HepG2 (cell line): ENCODE results near the gene NFATC3. TPM values are rescaled to one million over a fixed set of nuclear protein-coding genes. Genes with fewer than 3 reads are reported as not detected.
A peak's percentile ranks its signal among the peaks of the same experiment; 100 is the strongest.

Experiments
- ATAC-seq: fragments of 200-7000 bp; cut with Tn5 transposase; 3 replicates; pipeline ENCODE4 v1.9.1; 2020; ENCODE audit warnings: mild to moderate bottlenecking, moderate library complexity
- BruUV-seq: library from RNA; stranded (reverse); fragments of 400-500 nt; replicated peaks from 2 replicates; lab custom pipeline; 2021; lab: Mats Ljungman, UMichigan
- CTCF ChIA-PET: fragments of 300-600 bp; formaldehyde crosslinking; extraction: SDS; loops from one replicate; lab custom pipeline; 2021; ENCODE audit warnings: low total read pairs, inconsistent platforms, low intra/inter-chr PET ratio; lab: Yijun Ruan, JAX
- POLR2A ChIA-PET: fragments of 350-600 bp; sonication (Branson Sonifier 250); formaldehyde crosslinking; loops from one replicate; lab custom pipeline; 2020; ENCODE audit warnings: antibody characterized with exemption, inconsistent platforms; lab: Yijun Ruan, JAX
- DNase-seq: peaks from one replicate; pipeline ENCODE4 v3.0.0-alpha.2; 2015; ENCODE audit warnings: low spot score
- FAIRE-seq: peaks from 3 replicates; lab custom pipeline; 2011; peaks lifted over from hg19 to GRCh38; lab: Jason Lieb, UNC
- H2AFZ ChIP-seq: one replicate; pipeline ENCODE4 v1.6.1; 2011; ENCODE audit warnings: low read length, inconsistent platforms
- H3K27ac ChIP-seq: fragments of 300-600 bp; 3 replicates; pipeline ENCODE4 v1.8.0; 2011; ENCODE audit warnings: mixed run types, mild to moderate bottlenecking, mixed read lengths, low read length, inconsistent platforms; ENCODE audit not compliant: insufficient read depth; ENCODE audit errors: extremely low read length
- H3K27me3 ChIP-seq, 2 experiments: fragments of 200-600 bp in 1 of 2; 2 replicates in 1 of 2; 3 replicates in 1 of 2; pipeline versions ENCODE4 v1.6.0 to v1.8.0; 2011; ENCODE audit warnings: low read length in 2 of 2, mild to moderate bottlenecking in 2 of 2, moderate library complexity in 2 of 2, inconsistent platforms in 1 of 2; ENCODE audit not compliant: insufficient read depth in 2 of 2, control insufficient read depth in 1 of 2
- H3K36me3 ChIP-seq, 2 experiments: fragments of 200-600 bp in 1 of 2; replicated peaks in 1 of 2; 2 replicates in 1 of 2; 3 replicates in 1 of 2; pipeline versions ENCODE4 v1.5.1 to v1.8.0; 2011; ENCODE audit warnings: low read length in 2 of 2, inconsistent platforms in 1 of 2; ENCODE audit not compliant: insufficient read depth in 2 of 2, control insufficient read depth in 1 of 2
- H3K4me1 ChIP-seq: 2 replicates; pipeline ENCODE4 v1.5.1; 2012; ENCODE audit warnings: low read length, inconsistent platforms; ENCODE audit not compliant: insufficient read depth
- H3K4me2 ChIP-seq: 2 replicates; pipeline ENCODE4 v1.6.0; 2011; ENCODE audit warnings: low read depth, low read length, inconsistent platforms
- H3K4me3 ChIP-seq, 3 experiments: fragments of 200-600 bp in 1 of 3; sonication (generic), shearing (Covaris generic) in 1 of 3; replicated peaks in 1 of 3; 2 replicates each; pipeline ENCODE4 v1.5.1; 2011 to 2016; ENCODE audit warnings: low read length in 3 of 3, inconsistent platforms in 2 of 3, low read depth in 2 of 3, mild to moderate bottlenecking in 2 of 3, control low read depth in 1 of 3, mixed read lengths in 1 of 3; ENCODE audit not compliant: insufficient read depth in 1 of 3
- H3K79me2 ChIP-seq: one replicate; pipeline ENCODE4 v1.6.1; 2011; ENCODE audit warnings: low read length, inconsistent platforms; ENCODE audit not compliant: insufficient read depth
- H3K9ac ChIP-seq: 2 replicates; pipeline ENCODE4 v1.6.0; 2011; ENCODE audit warnings: mild to moderate bottlenecking, low read depth, low read length, inconsistent platforms; ENCODE audit not compliant: insufficient read depth
- H3K9me3 ChIP-seq: 2 replicates; pipeline ENCODE4 v1.5.1; 2012; ENCODE audit warnings: mild to moderate bottlenecking, low read length
- H4K20me1 ChIP-seq: 2 replicates; pipeline ENCODE4 v1.6.0; 2011; ENCODE audit warnings: inconsistent platforms, mild to moderate bottlenecking, low read length, moderate library complexity; ENCODE audit not compliant: insufficient read depth
- FOXA1 ChIP-seq, 2 experiments: fragments of 450-650 bp in 1 of 2; sonication (generic) in 1 of 2; formaldehyde crosslinking in 1 of 2; IDR thresholded peaks; 2 replicates each; pipeline versions ENCODE4 v1.4.0 to v1.6.1; 2016 to 2020; ENCODE audit warnings: missing genetic modification reagents in 1 of 2
- HDAC1 ChIP-seq: sonication (generic); formaldehyde crosslinking; IDR thresholded peaks from 2 replicates; pipeline ENCODE4 v1.5.1; 2020; ENCODE audit warnings: mild to moderate bottlenecking, missing genetic modification reagents
- PPARG ChIP-seq: conservative IDR thresholded peaks from 2 replicates; pipeline ENCODE4 v1.6.1; 2016; ENCODE audit warnings: missing biosample characterization, missing genetic modification reagents
- TCF7L2 ChIP-seq: IDR thresholded peaks from 2 replicates; pipeline ENCODE4 v1.6.1; 2011; ENCODE audit warnings: mild to moderate bottlenecking, low read depth, low read length, moderate library complexity
- ZNF20 ChIP-seq: sonication (generic); formaldehyde crosslinking; IDR thresholded peaks from 2 replicates; pipeline ENCODE4 v1.4.0; 2020; ENCODE audit warnings: mild to moderate bottlenecking, moderate library complexity, missing genetic modification reagents
- ZNF282 ChIP-seq: fragments of 450-650 bp; IDR thresholded peaks from 2 replicates; pipeline ENCODE4 v1.6.1; 2018; ENCODE audit not compliant: partially characterized antibody
- ZNF510 ChIP-seq: sonication (generic); formaldehyde crosslinking; IDR thresholded peaks from 2 replicates; pipeline ENCODE4 v1.4.0; 2020; ENCODE audit warnings: low read depth, mild to moderate bottlenecking, missing genetic modification reagents
- ZNF557 ChIP-seq: sonication (generic); formaldehyde crosslinking; IDR thresholded peaks from 2 replicates; pipeline ENCODE4 v1.4.0; 2020; ENCODE audit warnings: missing genetic modification reagents
- ZNF567 ChIP-seq: sonication (generic); formaldehyde crosslinking; IDR thresholded peaks from 2 replicates; pipeline ENCODE4 v1.8.1; 2023; ENCODE audit warnings: mild to moderate bottlenecking, missing genetic modification reagents, borderline replicate concordance
- ZXDC ChIP-seq: sonication (generic); formaldehyde crosslinking; IDR thresholded peaks from 2 replicates; pipeline ENCODE4 v1.5.0; 2020; ENCODE audit warnings: mild to moderate bottlenecking, missing genetic modification reagents
- WGBS: methylation state at CpG from one replicate; pipeline ENCODE4 v1.1.6; 2017; ENCODE audit warnings: low lambda C conversion rate; 5-methylcytosine and 5-hydroxymethylcytosine counted together
- in situ Hi-C: cut with HindIII; loops from 2 replicates; pipeline ENCODE4 v1.10.0; 2017; ENCODE audit warnings: low pct_unique_long_range_greater_than_20kb; ENCODE audit not compliant: extremely low pct_ligation_motif_present
- intact Hi-C: fragments of 100-400 bp; cut with micrococcal nuclease; formaldehyde crosslinking; loops from one replicate; pipeline ENCODE4 v1.10.0; 2022; ENCODE audit not compliant: unreplicated experiment
- microRNA-seq: library from miRNA; unstranded; fragments of <30 nt; microRNA quantifications from one replicate; pipeline ENCODE4, GENCODE V29; 2020
- polyA plus RNA-seq, 8 experiments: library from polyadenylated mRNA; depleted of rRNA in 3 of 8; stranded (reverse) in 7 of 8; unstranded in 1 of 8; fragments of >200 nt; fragmentation: Illumina TruSeq in 4 of 8; extraction: Trizol in 4 of 8; gene quantifications; 2 replicates each; pipeline versions ENCODE4 v1.2.1 to v1.2.3, GENCODE V29; 2011 to 2016; ENCODE audit warnings: low read depth in 4 of 8, missing spikeins in 1 of 8, mixed read lengths in 1 of 8; ENCODE audit not compliant: insufficient read depth in 1 of 8
- small RNA-seq, 3 experiments: library from RNA; depleted of rRNA; stranded (forward); fragments of <200 nt; gene quantifications; one replicate each; pipeline ENCODE3, GENCODE V24; 2012; ENCODE audit warnings: low read depth in 2 of 3, low replicate concordance in 1 of 3; ENCODE audit not compliant: insufficient read length in 3 of 3, insufficient read depth in 2 of 3
- total RNA-seq, 5 experiments: library from RNA; depleted of rRNA; stranded (reverse); fragments of >200 nt; fragmentation: Illumina TruSeq; extraction: Trizol; gene quantifications; 2 replicates each; pipeline ENCODE4 v1.2.3, GENCODE V29; 2016; ENCODE audit warnings: low read depth in 1 of 5

NFATC3 gene
- total and polyA plus RNA-seq, 2 of the 13 experiments (the other 11 are each of a cell fraction or from before 2014, with no cell fraction given): 52.6 to 62.7 TPM

DNA sequence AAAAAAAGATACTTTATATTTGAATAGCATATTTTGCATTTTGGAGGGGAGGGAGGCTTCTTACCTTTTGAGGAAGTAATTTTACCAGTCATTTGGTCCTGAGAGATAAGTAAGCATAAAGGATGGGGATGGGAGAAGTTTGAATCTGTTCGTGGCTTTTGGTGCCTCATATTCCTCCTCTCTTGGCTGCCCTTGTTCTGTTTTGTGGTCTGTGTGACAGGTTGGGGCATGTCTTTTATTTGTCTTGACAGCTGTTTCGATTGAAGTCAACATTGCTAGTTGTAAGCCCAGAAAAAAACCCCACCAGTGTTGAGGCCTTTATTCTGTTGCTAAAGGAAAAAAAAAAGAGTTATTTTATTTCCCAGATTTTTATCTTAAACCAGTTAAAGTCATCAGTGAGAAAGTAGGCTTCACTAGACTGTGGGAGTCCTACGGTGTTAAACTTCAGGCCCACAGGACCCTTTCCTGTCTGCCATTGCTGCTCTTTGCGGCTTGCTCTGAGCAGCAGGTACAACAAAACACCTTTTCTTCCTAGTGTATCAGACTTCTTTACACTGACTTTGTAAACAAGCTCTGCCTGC, 190.5 kb downstream of the NFATC3 start (continued):
- TF ChIP-seq ZNF20 (CRISPR knock-in tag) (no peak), PPARG (CRISPR knock-in tag) (no peak), FOXA1 (IDR thresholded peaks at IDR 0.05) (no peak), FOXA1 (CRISPR knock-in tag; IDR thresholded peaks at IDR 0.05) (peak; percentile 35; the same call in 1 of the 2 replicates), TCF7L2 (no peak), ZXDC (no peak), HDAC1 (CRISPR knock-in tag) (peak; percentile 44; the same call in 1 of the 2 replicates), ZNF567 (CRISPR knock-in tag) (no peak), ZNF510 (CRISPR knock-in tag) (no peak), ZNF282 (no peak)

GRCh38 chr16:68276223-68276622, 191.1 kb downstream of the NFATC3 start:
- DNase-seq (no peak), FAIRE-seq (no peak), ATAC-seq (no peak)
- Histone ChIP-seq H3K4me2 (peak overlapping the region; percentile 48; the same call in 1 of the 2 replicates), H3K79me2 (peaks cover 46% of the 10 kb centered on the region), H3K36me3 (peaks cover 20 to 41% of the 10 kb centered on the region in 2 experiments), H3K9me3 (no peaks in the 10 kb centered on the region), H3K27ac (peak overlapping the region; percentile 52), H3K4me1 (peaks cover 67% of the 10 kb centered on the region), H3K27me3 (no peaks in the 10 kb centered on the region), H3K9ac (peak overlapping the region; percentile 27; the same call in 1 of the 2 replicates), H3K4me3 (no peak overlapping the region), H2AFZ (no peak overlapping the region), H4K20me1 (peaks cover 4% of the 10 kb centered on the region; the same call in 1 of the 2 replicates)
- CTCF ChIA-PET: no interaction called here
- no TSS peak for BruUV-seq
- POLR2A ChIA-PET: interaction anchor here (1.1 to 2.4 kb wide), 4 partner anchors 9 to 35 kb away, joined by 3 to 16 read pairs (median 7); partner anchors contain the start of genes PRMT7, SLC7A6 and SLC7A6OS
- intact Hi-C loops (no loop called here), in situ Hi-C loops (no loop called here)
- no peak for TF ChIP-seq ZNF557
- WGBS: 67% methylated on average over 3 of the region's 3 CpGs

Small RNA genes within 50 kb of the gene (microRNA-seq; reads per million reads assigned to microRNA genes)
- 0.51 reads per million for gene MIR6773

Small RNA genes within 50 kb of the gene (small RNA-seq; reads per million reads assigned to genes)
- gene RF00019 (0 reads per million in 3 experiments), gene RF00554 (0 reads per million in 3 experiments)

Other genes starting within 250 kb of the NFATC3 start
- gene THAP11, start 243.1 kb upstream of the NFATC3 start, total RNA-seq (2016; rRNA removed; fragmentation: Illumina TruSeq; extraction: Trizol): 53.4 and 53.8 TPM in 2 replicates
- gene THAP11, start 243.1 kb upstream of the NFATC3 start, polyA plus RNA-seq (2011; rRNA removed): 44.2 and 45.5 TPM in 2 replicates
- gene NUTF2, start 238.4 kb upstream of the NFATC3 start, total RNA-seq (2016; rRNA removed; fragmentation: Illumina TruSeq; extraction: Trizol): 214 and 224 TPM in 2 replicates
- gene NUTF2, start 238.4 kb upstream of the NFATC3 start, polyA plus RNA-seq (2011; rRNA removed): 168 and 198 TPM in 2 replicates
- 24.8 and 43.3 TPM in 2 replicates for gene CENPT, start 237.7 kb upstream of the NFATC3 start, total RNA-seq (2016; rRNA removed; fragmentation: Illumina TruSeq; extraction: Trizol)
- gene CENPT, start 237.7 kb upstream of the NFATC3 start, polyA plus RNA-seq (2011; rRNA removed): 40.9 and 51.3 TPM in 2 replicates
- 53.4 and 59.1 TPM in 2 replicates for gene EDC4, start 212.3 kb upstream of the NFATC3 start, total RNA-seq (2016; rRNA removed; fragmentation: Illumina TruSeq; extraction: Trizol)
- 51.4 and 65.8 TPM in 2 replicates for gene EDC4, start 212.3 kb upstream of the NFATC3 start, polyA plus RNA-seq (2011; rRNA removed)
- 0.53 TPM in 1 of 2 replicates, not detected in the other for gene NRN1L, start 200.5 kb upstream of the NFATC3 start, total RNA-seq (2016; rRNA removed; fragmentation: Illumina TruSeq; extraction: Trizol)
- 1.2 and 1.3 TPM in 2 replicates for gene NRN1L, start 200.5 kb upstream of the NFATC3 start, polyA plus RNA-seq (2011; rRNA removed)
- gene PSKH1, start 192.1 kb upstream of the NFATC3 start, total RNA-seq (2016; rRNA removed; fragmentation: Illumina TruSeq; extraction: Trizol): 8.4 and 12.9 TPM in 2 replicates
- 19.1 and 45.7 TPM in 2 replicates for gene PSKH1, start 192.1 kb upstream of the NFATC3 start, polyA plus RNA-seq (2011; rRNA removed)
- 1.1 and 2.7 TPM in 2 replicates for gene CTRL, start 153.5 kb upstream of the NFATC3 start, total RNA-seq (2016; rRNA removed; fragmentation: Illumina TruSeq; extraction: Trizol)
- gene CTRL, start 153.5 kb upstream of the NFATC3 start, polyA plus RNA-seq (2011; rRNA removed): 1.7 and 1.9 TPM in 2 replicates
- 65.9 and 71.3 TPM in 2 replicates for gene PSMB10, start 148.5 kb upstream of the NFATC3 start, total RNA-seq (2016; rRNA removed; fragmentation: Illumina TruSeq; extraction: Trizol)
- 12.7 and 17.8 TPM in 2 replicates for gene PSMB10, start 148.5 kb upstream of the NFATC3 start, polyA plus RNA-seq (2011; rRNA removed)
- gene LCAT, start 141.2 kb upstream of the NFATC3 start, total RNA-seq (2016; rRNA removed; fragmentation: Illumina TruSeq; extraction: Trizol): 13.2 and 36.1 TPM in 2 replicates
- gene LCAT, start 141.2 kb upstream of the NFATC3 start, polyA plus RNA-seq (2011; rRNA removed): 38.9 and 46.0 TPM in 2 replicates
- 23.1 and 65.1 TPM in 2 replicates for gene SLC12A4, start 116.7 kb upstream of the NFATC3 start, total RNA-seq (2016; rRNA removed; fragmentation: Illumina TruSeq; extraction: Trizol)
- 84.3 and 134 TPM in 2 replicates for gene SLC12A4, start 116.7 kb upstream of the NFATC3 start, polyA plus RNA-seq (2011; rRNA removed)
- gene DPEP3, start 104.9 kb upstream of the NFATC3 start, total RNA-seq (2016; rRNA removed; fragmentation: Illumina TruSeq; extraction: Trizol): not detected in 2 replicates
- gene DPEP3, start 104.9 kb upstream of the NFATC3 start, polyA plus RNA-seq (2011; rRNA removed): not detected in 2 replicates
- not detected in 2 replicates for gene DPEP2, start 85.9 kb upstream of the NFATC3 start, total RNA-seq (2016; rRNA removed; fragmentation: Illumina TruSeq; extraction: Trizol)
- 0.18 and 0.26 TPM in 2 replicates for gene DPEP2, start 85.9 kb upstream of the NFATC3 start, polyA plus RNA-seq (2011; rRNA removed)
- gene DPEP2NB, start 69.5 kb upstream of the NFATC3 start, total RNA-seq (2016; rRNA removed; fragmentation: Illumina TruSeq; extraction: Trizol): not detected in 2 replicates
- not detected in 2 replicates for gene DPEP2NB, start 69.5 kb upstream of the NFATC3 start, polyA plus RNA-seq (2011; rRNA removed)
- gene DDX28, start 62.1 kb upstream of the NFATC3 start, total RNA-seq (2016; rRNA removed; fragmentation: Illumina TruSeq; extraction: Trizol): 16.4 and 18.4 TPM in 2 replicates
- 13.6 and 14.1 TPM in 2 replicates for gene DDX28, start 62.1 kb upstream of the NFATC3 start, polyA plus RNA-seq (2011; rRNA removed)
- 25.1 and 25.9 TPM in 2 replicates for gene DUS2, start 62.1 kb upstream of the NFATC3 start, total RNA-seq (2016; rRNA removed; fragmentation: Illumina TruSeq; extraction: Trizol)
- 17.8 and 22.6 TPM in 2 replicates for gene DUS2, start 62.1 kb upstream of the NFATC3 start, polyA plus RNA-seq (2011; rRNA removed)
- gene ESRP2, start 150.8 kb downstream of the NFATC3 start, total RNA-seq (2016; rRNA removed; fragmentation: Illumina TruSeq; extraction: Trizol): 17.1 and 21.1 TPM in 2 replicates
- 32.4 and 36.3 TPM in 2 replicates for gene ESRP2, start 150.8 kb downstream of the NFATC3 start, polyA plus RNA-seq (2011; rRNA removed)
- 9.9 and 14.4 TPM in 2 replicates for gene PLA2G15, start 160.0 kb downstream of the NFATC3 start, total RNA-seq (2016; rRNA removed; fragmentation: Illumina TruSeq; extraction: Trizol)
- gene PLA2G15, start 160.0 kb downstream of the NFATC3 start, polyA plus RNA-seq (2011; rRNA removed): 23.7 and 30.2 TPM in 2 replicates
- 25.4 and 35.8 TPM in 2 replicates for gene SLC7A6, start 179.2 kb downstream of the NFATC3 start, total RNA-seq (2016; rRNA removed; fragmentation: Illumina TruSeq; extraction: Trizol)
- gene SLC7A6, start 179.2 kb downstream of the NFATC3 start, polyA plus RNA-seq (2011; rRNA removed): 67.4 and 70.8 TPM in 2 replicates
- 21.5 and 21.6 TPM in 2 replicates for gene SLC7A6OS, start 225.6 kb downstream of the NFATC3 start, total RNA-seq (2016; rRNA removed; fragmentation: Illumina TruSeq; extraction: Trizol)
- 11.2 and 12.5 TPM in 2 replicates for gene SLC7A6OS, start 225.6 kb downstream of the NFATC3 start, polyA plus RNA-seq (2011; rRNA removed)
- 46.7 and 55.0 TPM in 2 replicates for gene PRMT7, start 225.6 kb downstream of the NFATC3 start, total RNA-seq (2016; rRNA removed; fragmentation: Illumina TruSeq; extraction: Trizol)
- 47.5 and 53.5 TPM in 2 replicates for gene PRMT7, start 225.6 kb downstream of the NFATC3 start, polyA plus RNA-seq (2011; rRNA removed)